Pons (tissue), 1 donor: ENCODE measurements around the gene MCM10.

ENCODE experiments used
- DNase-seq: peaks from one replicate; pipeline ENCODE4 v3.0.0-alpha.2; 2016; ENCODE audit warnings: low spot score

MCM10 gene

DNA sequence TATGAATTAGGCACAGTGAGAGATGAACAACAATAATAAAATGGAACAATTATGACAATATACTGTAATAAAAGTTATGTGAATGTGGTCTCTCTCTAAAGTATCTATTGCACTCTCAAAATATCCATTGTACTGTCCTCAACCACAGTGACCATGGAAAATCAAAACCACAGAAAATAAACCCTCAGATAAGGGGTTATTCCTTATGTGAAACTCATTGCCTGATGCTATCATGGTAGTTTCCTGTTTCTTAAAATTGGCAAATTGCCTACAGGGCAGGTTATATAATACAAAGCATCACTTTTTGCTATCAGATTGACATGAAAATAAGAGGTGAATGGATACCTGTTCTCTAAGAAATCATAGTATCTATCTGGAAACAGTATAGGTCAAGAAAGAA lies 3.8 kb downstream of the MCM10 start:
- DNase-seq: no peak

DNA sequence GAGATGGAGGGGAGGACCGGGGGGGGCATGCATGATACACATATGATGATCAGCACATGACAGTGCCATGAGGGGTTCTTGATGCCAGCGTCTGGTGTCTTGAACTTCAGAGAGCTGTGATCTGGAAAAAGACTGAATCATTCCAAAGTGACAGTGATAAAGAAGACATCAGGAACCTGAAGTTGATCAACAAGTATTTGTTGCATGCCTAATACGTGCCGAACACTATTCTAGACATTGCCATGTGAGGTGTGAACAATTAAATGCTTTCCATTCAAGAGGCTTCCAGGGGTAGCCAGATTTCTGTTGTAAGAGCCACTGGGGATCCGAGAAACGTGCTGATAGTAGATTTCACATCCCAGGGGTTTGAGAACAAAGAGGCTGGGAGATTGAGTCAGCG lies 6.2 kb downstream of the MCM10 start:
- no peak for DNase-seq

DNA sequence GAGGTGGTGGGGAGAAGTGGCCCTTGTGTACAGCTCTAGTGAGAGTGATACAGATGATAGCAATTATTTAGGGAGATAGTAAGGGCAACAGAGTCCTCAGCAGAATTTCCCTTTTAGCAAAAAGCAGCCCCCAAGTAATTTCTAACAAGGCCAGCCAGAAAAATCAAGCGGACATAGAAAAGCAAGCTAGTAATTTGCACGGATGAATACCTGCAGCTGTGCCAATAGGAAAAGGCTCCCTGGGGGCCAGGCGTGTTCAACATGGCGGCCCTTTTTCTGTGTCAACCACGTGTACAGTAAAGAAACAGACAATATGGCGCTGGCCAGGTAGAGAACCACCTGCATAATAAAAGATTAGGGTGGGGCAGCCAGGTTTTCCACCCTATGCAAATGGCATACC lies 7.4 kb downstream of the MCM10 start:
- no peak for DNase-seq

DNA sequence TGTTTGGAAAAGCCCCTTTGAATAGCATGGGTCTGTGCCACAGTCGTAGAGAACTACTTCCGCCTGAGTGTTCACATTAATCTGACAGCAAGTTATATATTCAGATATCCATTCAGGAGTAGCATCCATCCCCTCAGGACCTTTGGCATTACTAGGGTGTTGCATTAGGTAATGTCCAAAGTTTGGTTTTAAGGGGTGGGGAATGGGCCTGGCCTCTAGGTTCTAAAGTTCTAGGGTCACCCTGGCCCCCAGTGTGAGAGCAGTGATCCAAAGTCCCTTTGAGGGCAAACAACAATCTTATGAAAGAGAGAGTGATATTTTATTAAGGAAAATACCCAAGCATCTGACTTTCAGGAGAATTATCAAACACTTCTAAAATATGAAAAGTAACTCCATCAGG lies 12.3 kb downstream of the MCM10 start:
- DNase-seq: no peak

DNA sequence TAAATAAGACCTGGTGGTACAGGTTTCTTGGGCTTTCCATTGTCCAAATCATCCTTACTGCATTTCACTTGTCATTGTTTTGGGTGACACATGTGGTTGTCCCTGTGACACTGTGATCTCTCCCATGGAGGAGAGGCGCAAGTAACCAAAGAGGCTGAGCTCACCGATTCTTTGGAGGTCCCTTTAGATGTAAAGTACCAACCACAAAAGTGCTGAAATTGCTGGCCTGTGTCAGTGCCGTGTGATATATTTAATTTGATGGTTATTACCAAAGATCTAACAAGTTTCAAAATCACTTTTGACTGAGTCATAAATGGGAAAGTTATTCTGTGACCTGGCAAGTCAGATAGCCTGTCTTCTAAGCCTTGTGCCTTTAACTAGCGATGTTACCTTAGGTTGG lies 19.4 kb downstream of the MCM10 start:
- no peak for DNase-seq

DNA sequence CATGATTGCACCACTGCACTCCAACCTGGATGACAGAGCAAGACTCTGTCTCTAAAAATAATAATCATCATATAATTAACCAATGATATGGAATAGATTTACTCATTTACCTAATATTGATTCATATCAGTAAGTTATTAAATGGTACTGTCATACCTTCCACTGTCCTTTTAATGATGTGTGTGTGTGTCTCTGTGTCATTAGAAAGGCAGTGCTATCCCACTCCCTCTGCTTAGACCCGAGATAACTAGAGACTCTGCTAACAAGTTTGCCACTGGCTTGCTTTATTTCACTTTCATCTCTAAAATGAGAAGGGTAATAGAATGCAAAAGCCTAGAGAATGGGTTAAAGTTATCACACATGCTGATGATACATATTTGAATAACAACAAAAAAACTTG lies 21.1 kb downstream of the MCM10 start:
- no peak for DNase-seq

DNA sequence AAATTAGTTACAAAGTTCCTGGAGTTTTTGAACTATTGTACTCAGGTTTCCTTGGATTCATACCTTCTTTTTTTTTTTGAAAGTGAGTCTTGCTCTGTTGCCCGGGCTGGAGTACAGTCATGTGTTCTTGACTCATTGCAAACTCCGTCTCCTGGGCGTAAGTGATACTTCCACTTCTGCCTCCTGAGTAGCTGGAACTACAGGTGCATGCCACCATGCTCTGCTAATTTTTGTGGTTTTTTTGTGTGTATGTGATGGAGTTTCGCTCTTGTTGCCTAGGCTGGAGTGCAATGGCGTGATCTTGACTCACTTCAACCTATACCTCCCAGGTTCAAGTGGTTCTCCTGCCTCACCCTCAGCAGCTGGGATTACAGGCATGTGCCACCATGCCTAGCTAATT lies 22.3 kb downstream of the MCM10 start:
- no peak for DNase-seq

DNA sequence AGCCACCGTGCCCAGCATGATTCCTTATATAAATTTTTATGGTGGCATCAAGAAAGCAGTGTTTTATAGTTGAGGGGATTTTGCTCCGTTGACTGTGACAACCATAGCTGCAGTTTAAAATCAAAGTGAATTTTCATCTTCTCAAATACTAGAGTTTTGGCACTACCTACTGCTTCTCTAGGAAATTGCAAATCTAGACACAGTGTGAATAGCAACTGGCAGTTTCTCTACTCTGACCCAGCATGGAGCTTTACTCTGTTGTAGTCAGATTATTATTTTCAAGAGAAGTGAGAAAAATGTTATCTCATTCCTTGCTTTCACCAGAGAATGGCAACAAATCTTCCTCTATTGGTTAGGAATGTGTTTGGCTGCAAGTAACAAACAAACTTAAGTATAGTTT lies 22.9 kb downstream of the MCM10 start:
- no peak for DNase-seq

DNA sequence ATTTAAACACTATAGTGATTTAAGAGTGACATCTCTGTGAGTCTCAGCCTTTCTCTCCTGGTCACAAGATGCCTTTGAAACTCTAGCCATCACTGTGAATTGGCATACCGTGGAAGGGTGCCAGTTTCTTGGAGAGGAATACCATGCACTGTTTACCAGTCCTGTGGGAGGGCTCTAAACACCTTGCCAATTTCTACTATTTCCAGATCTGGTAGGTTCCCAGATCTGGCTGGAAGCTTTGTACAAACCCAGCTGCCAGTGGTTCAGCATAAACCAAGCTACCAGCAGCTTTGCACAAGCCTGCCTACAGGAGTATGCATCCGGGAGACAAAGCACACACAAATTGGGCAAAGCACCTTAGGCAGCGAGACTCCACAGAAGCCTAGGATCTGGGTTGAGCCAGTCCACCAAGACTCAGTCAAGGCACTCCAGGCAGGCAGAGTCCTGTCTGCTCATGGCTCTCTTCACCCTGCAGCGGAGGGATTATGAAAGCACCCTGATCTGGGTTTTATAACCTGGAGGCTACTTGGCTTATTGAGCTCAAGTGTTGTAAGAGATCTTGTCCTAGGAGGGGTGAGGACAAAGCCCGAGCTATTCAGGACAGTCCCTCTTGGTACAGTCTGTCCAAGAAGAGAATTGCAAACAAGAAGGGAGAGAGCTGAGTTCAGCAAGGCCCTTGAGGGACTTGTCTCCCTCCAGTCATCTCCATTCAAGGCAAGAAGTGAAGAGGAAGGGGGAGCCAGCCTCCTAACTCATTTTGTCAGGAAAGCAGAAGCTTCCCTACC lies 23.6 kb downstream of the MCM10 start:
- DNase-seq: no peak

DNA sequence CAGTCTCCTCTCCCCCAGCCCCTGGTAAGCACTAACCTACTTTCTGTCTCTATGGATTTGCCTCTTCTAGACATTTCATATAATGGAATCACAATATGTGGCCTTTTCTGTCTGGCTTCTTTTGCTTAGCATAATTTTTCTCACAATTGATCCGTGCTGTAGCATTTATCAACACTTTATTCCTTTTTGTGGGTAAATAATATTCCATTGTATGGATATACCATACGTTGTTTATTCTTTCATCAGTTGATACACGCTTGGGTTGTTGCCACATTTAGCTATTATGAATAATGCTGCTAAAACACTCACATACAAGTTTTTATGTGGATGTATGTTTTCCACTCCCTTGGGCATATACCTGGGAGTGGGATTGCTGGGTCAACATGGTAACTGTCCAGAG lies 25.8 kb downstream of the MCM10 start:
- no peak for DNase-seq

DNA sequence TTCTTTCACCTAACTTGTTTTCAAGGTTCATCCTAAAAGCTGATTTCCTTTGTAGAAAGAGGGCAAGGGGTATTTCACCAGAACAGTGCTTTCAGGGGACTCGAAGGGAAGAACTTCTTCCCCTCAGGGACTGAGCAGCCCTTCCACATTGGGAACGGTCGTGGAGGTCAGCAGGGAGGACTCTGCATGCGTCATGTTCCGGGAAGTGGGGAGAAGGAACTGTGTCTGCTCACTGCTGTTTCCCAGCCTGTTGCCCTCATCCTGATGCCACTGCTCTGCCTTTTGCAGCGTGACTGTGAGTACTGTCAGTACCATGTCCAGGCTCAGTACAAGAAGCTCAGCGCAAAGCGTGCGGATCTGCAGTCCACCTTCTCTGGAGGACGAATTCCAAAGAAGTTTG lies 27.2 kb downstream of the MCM10 start:
- no peak for DNase-seq

DNA sequence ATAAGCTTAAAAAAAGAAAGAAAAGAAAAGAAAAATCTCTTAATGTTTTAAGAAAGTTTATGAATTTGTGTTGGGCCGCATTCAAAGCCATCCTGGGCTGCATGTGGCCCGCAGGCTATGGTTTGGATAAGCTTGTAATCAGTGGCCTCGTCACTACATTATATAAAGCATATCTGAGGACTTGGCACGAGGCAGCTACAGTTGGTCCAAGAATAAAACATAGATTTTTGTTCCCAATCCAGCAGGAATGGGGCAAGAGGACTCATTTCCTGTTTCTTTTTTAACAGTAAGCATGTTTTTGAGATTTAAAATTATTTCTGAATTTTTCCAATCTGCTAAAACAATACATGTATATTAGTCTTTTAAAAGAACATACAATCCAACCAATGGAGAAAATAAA lies 28.6 kb downstream of the MCM10 start:
- no peak for DNase-seq

DNA sequence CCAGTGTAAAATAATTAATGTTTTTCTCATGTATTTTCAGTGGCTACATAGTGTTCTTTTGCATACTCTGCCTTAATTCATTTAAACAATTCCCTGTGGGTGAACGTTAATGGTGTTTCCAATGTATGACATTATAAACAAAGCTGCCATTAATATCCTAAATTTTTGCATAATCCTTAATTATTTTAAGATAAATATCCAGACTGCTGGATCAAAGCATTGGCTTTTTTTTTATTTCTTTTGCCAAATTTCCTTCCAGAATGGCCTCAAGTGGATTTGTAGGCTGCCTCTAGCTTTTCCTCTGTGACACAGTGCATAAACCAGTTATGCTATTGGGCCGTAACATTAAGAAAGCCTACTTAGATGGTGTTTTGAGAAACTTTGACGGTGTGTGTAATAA lies 29.5 kb downstream of the MCM10 start:
- DNase-seq: no peak

DNA sequence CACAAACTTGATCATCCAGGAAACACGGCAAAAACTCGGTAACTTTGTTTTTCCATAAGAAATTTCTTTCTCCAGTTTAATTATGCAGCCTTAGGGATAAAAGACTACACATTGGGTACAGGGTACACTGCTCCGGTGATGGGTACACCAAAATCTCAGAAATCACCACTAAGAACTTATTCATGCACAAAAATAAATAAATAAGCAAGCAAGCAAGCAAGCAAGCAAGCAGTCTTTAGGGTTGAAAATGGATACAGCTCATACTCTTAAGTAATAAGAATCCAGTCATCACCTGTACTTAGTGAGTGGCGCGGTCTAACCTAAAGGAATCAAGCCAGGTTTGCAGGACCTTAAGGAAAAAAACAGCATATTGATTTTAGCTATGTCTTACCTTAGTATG lies 30.0 kb downstream of the MCM10 start:
- no peak for DNase-seq

DNA sequence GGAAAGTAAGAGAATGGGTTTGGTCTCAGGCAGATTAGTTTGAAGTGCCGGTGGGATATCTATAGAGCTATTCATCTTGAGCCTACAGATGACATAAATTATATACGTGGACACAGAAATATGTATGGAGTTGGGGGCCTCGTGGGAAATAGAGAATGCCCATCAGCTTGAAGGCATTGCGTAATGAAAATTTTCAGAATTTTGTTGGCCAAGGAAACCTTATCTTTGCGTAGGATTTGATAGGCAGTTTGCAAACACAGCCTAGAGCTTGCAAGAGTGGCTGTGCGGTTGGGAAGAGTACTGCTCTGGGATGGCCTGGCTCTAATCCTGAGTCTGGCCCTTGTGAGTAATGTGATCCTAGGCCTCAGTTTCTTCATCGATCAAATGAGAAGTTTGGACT lies 32.3 kb downstream of the MCM10 start:
- no peak for DNase-seq

DNA sequence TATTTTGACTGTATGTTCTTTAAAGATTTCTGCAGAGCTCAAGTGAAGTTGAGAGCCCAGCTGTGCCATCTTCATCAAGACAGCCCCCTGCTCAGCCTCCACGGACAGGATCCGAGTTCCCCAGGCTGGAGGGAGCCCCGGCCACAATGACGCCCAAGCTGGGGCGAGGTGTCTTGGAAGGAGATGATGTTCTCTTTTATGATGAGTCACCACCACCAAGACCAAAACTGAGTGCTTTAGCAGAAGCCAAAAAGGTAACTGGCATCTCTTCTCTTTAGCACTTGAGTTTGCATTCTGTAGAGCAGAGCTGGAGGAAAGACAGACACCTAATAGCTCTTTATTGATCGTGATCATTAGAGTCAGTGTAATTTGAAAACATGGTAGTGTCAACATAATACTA lies 33.7 kb downstream of the MCM10 start:
- DNase-seq: no peak

DNA sequence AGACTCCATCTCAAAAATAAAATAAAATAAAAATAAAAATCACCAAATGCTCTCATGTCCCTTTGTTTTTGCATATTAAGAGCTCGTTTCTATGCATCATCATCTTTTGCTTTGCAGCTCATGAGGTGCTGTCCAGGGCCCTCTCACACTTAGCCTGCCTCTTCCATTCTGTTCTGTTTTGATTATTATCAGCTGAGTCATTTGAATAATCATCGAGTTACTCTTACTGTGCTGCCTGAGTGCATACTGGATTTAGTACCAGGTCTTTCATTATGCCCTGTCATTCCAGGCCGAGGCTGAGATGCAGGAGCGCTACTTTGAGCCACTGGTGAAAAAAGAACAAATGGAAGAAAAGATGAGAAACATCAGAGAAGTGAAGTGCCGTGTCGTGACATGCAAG lies 39.8 kb downstream of the MCM10 start:
- DNase-seq: no peak

DNA sequence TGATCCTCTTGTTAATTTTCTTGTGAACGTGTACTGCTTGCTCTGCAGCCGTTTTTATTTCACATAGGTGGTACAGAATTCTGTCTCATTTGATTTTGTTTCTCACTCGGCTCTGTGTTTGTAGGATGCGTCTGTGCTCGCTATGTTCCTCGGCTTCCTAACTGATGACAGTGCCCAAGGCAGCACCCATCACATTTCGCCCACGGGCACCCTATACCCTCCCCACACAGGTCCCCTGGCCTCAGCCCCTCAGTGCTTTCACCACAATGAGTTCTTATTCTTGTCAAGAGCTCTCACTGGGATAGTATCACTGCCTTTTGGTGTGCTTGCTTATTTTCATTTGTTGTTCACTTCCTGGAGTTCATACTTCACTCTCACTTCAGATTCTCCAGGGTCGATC lies 44.7 kb downstream of the MCM10 start:
- DNase-seq: no peak

DNA sequence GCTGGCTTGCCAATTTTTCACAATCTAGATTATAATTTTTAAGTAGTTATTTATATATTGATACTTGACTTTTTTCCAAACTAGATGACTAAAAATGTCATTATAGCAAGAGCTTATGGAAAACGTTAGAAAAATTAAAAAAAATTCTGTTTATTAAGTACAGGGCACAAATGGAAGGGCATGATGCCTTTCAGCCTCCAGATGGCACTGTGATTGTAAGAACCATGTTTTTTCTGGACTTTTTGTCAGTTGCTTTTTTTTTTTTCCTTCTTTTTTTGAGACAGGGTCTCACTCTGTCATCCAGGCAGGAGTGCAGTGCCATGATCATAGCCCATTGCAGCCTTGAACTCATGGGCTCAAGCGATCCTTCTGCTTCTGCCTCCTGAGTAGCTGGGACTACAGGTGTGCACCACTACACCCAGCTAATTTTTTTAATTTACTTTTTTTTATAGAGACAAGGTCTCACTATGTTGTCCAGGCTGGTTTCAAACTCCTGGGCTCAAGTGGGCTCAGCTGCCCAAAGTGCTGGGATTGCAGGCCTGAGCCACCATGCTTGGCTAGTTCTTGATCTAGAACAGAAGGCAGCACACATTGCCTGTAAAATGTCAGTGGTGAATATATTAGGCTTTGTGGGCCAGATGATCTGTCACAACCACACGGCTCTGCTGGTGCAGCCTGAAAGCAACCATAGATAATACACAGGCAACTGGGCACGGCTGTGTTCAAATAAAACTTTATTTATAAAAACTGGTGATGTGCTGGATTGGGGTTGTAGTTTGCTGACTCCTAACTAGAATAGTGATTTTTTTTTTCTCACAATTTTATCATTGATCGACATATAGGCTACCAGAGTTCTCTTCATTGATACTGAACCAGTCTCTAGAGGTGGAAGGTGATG lies 45.4 kb downstream of the MCM10 start:
- DNase-seq: peak; percentile 51

DNA sequence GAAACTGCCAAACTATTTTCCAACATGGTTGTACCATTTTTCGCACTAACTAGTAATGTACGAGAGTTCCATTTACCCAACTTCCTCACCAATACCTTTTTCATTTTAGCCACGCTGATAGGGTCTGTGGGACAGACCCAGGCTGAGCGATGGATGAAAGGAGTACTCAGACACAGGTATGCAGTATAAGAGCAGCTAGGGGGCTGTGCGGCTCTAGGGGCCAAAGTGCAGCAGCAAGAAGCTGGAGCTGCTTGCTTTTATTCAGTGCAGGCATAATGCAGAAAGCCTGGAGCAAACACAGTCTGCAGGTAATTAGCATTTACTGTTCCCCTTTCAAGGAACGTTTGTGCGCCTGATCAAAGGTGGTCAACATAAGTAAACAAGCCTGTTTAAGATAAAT lies 51.8 kb downstream of the MCM10 start:
- DNase-seq: no peak

DNA sequence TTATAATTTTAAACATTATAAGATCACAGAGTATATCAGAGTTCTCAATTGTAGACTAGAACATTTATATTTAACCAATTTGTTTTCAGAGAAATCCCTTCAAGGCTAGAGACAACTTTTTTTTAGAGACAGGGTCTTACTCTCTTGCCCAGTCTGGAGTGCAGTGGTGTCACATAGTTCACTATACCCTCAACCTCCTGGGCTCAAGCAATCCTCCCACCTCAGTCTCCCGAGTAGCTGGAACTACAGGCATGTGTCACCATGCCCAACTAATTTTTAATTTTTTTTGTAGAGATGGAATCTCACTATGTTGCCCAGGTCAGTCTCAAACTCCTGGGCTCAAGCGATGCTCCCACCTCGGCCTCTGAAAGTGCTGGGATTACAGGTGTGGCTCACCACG lies 57.5 kb downstream of the MCM10 start:
- no peak for DNase-seq

DNA sequence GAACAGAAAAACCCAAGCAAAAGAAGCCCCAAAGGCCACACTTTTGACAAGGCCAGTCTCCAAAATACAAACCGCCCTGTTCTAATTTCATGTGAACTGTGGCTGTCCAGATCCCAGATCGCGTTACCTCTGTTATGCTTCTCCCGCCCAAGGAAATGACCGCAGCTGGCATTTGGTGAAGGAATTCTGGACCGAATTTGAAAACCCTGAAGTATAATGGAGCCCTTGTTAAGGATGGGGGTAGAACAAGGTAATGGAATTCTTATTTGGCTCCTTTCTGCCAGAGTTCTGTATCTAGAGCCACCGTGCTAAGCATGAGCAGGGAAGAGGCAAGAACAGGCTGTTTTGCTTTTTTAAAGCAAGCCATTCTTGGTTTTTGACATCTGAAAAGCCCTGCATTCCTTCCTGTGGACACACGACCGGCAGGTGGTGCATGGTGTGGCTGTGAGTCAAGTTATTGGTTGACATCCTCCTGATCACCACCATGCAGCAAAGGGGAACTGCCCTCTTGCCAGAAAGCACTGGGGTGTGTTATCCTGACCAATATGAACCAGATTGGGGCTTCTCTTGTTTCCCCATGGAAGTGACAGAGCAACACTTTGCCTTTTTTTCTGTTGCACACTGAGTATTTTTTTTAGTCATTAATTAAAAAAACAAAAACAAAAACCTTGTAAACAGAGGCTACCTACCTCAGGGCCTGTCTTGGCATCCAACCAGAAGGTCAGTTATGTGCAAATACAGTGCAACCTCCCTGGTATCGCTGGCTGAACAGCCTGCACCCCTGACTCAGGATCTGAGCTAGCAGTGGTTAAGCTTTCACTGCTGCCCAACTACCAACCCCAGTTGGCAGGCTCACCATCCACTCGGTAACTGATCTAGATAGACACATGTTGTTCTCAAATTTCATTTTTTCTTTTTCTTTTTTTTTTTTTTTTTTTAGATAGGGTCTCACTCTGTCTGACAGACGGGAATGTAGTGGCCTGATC lies 58.6 kb downstream of the MCM10 start:
- DNase-seq: no peak
